Naive thymus-derived CD8-positive, alpha-beta T cell (primary cell): ENCODE measurements around the gene PAPOLG. TPM values are rescaled to one million over a fixed set of nuclear protein-coding genes. Genes with fewer than 3 reads are reported as not detected.

Experiments used
- polyA plus RNA-seq, 3 donors: library from polyadenylated mRNA; unstranded; fragments of 300-500 nt; fragmentation: Illumina TruSeq; gene quantifications; one replicate each; pipeline ENCODE4 v1.2.3, GENCODE V29; 2021
- total RNA-seq, 8 experiments: library from RNA in 2 of 8; stranded (reverse) in 2 of 8; gene quantifications; one replicate each; pipeline ENCODE4 v1.2.3 and lab custom pipeline; 2021 to 2026

The PAPOLG gene
- total and polyA plus RNA-seq, 5 experiments from 2014 or later: 10.1 to 40.6 (median 15.4) TPM

Other genes starting within 250 kb of the PAPOLG start
- gene BCL11A, start 202.6 kb upstream of the PAPOLG start, total RNA-seq: 10 to 100 TPM; 10.1 to 11.6 TPM
- 1 to 10 TPM in 2 of 3 donors, under 1 TPM in 1; 0.64 to 1.4 (median 1.3) TPM for gene BCL11A, start 202.6 kb upstream of the PAPOLG start, polyA plus RNA-seq
- gene REL, start 125.3 kb downstream of the PAPOLG start, total RNA-seq: 10 to 100 TPM; 27.1 to 28.8 TPM
- 10 to 100 TPM; 12.5 to 20.0 (median 13.7) TPM for gene REL, start 125.3 kb downstream of the PAPOLG start, polyA plus RNA-seq